ENCODE measurements around the gene PPIL4. TPM values are rescaled to one million over a fixed set of nuclear protein-coding genes. Genes with fewer than 3 reads are reported as not detected.
"Not testable (repeated sequence)": the region's sequence is repeated elsewhere in the genome, so short reads cannot be mapped to it uniquely, and the experiment has no call there.

Gene PPIL4
- total RNA-seq, 4 donors from 2014 or later: 22.1 to 30.2 (median 26.1) TPM

GRCh38 chr6:149497365-149497764 is 48.5 kb downstream of the PPIL4 start:
- intact Hi-C loops (cut with DNase I): no loop called here
- WGBS: 96% methylated on average over 2 of the region's 2 CpGs
- DNase-seq (ENCODE audit: extremely low spot score): no peak
- TF ChIP-seq POLR2A (IDR thresholded peaks at IDR 0.05; ENCODE audit: low read depth): no peak
- no peak for TF ChIP-seq POLR2AphosphoS5 (IDR thresholded peaks at IDR 0.05)
- TF ChIP-seq CTCF (IDR thresholded peaks at IDR 0.05): no peak
- TF ChIP-seq EP300 (IDR thresholded peaks at IDR 0.05): no peak
- no peaks in the 10 kb centered on the region for H3K27me3 ChIP-seq
- no peaks in the 10 kb centered on the region for H3K4me1 ChIP-seq
- H3K9me3 ChIP-seq: no peaks in the 10 kb centered on the region
- peaks cover 0 to 4% (median 1%) of the 10 kb centered on the region in 4 donors for H3K36me3 ChIP-seq
- H3K4me3 ChIP-seq: no peak overlapping the region
- H3K27ac ChIP-seq (replicated peaks in 1 of 4): no peak overlapping the region

- DNase-seq (ENCODE audit: extremely low spot score); H3K9me3 ChIP-seq; intact Hi-C loops (cut with DNase I); H3K4me3 ChIP-seq; H3K36me3 ChIP-seq; H3K4me1 ChIP-seq; H3K27me3 ChIP-seq; H3K27ac ChIP-seq (replicated peaks in 1 of 4): not testable (repeated sequence)
- WGBS: 78% methylated on average over 6 of the region's 6 CpGs
Measured at GRCh38 chr6:149496597-149496996, 49.2 kb downstream of the PPIL4 start.

DNA sequence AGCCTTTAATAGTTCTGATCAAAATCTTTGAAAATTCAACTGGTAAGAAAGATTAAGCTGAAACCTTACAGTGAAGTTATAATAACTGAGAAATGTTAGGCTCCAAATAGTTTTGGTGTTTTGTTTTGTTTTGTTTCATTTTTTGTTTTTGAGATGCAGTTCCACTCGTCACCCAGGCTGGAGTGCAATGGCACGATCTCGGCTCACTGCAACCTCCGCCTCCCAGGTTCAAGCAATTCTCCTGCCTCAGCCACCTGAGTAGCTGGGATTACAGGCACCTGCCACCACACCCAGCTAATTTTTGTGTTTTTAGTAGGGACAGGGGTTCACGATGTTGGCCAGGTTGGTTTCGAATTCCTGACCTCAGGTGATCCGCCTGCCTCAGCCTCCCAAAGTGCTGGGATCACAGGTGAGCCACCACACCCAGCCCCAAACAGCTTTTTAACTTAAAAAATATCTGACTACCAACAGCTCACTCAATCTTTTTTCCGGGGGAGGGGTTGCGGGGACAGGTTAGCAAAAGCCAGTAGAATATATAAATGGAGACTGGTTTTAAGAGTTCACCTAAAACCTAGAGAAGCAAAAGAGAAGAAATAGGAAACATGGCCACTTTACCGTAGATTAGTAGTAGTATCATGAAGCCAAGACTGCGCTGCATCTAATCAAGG is 50.4 kb downstream of the PPIL4 start:
- H3K9me3 ChIP-seq; H3K36me3 ChIP-seq; intact Hi-C loops (cut with DNase I); H3K27ac ChIP-seq (replicated peaks in 1 of 4); DNase-seq (ENCODE audit: extremely low spot score); H3K4me1 ChIP-seq; H3K4me3 ChIP-seq; H3K27me3 ChIP-seq: not testable (repeated sequence)
- 87% methylated on average over 10 of the region's 11 CpGs for WGBS

GRCh38 chr6:149494810-149495209 is 51.0 kb downstream of the PPIL4 start:
- H3K36me3 ChIP-seq; H3K9me3 ChIP-seq; H3K4me1 ChIP-seq; H3K27me3 ChIP-seq; H3K4me3 ChIP-seq; DNase-seq (ENCODE audit: extremely low spot score); intact Hi-C loops (cut with DNase I); H3K27ac ChIP-seq (replicated peaks in 1 of 4): not testable (repeated sequence)
- 92% methylated on average over 4 of the region's 4 CpGs for WGBS

DNA sequence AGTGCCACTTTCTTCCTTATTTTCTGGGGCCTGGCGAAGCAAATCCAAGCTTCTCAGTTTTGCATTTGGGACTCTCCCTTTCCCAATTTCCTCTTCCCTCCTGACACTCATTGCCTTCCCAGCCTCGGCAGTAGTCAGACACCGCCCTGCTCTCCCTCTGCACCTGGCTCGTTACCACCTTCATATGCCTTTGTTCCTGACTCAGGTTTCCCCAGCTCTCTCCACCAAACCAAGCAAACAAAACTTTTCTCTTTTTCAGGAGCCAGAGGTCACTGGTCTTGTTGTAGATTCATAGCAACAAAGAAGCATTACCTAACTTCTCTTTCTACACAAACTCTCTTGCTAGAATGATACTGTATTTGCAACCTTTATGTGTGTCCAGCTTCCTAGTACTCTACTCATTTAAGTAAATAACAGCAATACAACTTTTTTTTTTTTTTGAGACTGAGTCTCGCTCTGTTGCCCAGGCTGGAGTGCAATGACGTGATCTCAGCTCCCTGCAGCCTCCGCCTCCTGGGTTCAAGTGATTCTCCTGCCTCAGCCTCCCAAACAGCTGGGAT is 52.0 kb downstream of the PPIL4 start:
- H3K27me3 ChIP-seq: no peaks in the 10 kb centered on the region
- no peaks in the 10 kb centered on the region for H3K9me3 ChIP-seq
- intact Hi-C loops (cut with DNase I): no loop called here
- no peak overlapping the region for H3K27ac ChIP-seq (replicated peaks in 1 of 4)
- no peak overlapping the region for H3K4me3 ChIP-seq
- H3K4me1 ChIP-seq: no peaks in the 10 kb centered on the region
- TF ChIP-seq POLR2AphosphoS5 (IDR thresholded peaks at IDR 0.05): no peak
- no peak for TF ChIP-seq POLR2A (IDR thresholded peaks at IDR 0.05; ENCODE audit: low read depth)
- TF ChIP-seq EP300 (IDR thresholded peaks at IDR 0.05): no peak
- TF ChIP-seq CTCF (IDR thresholded peaks at IDR 0.05): no peak
- DNase-seq (ENCODE audit: extremely low spot score): no peak
- WGBS: 89% methylated on average over 7 of the region's 7 CpGs
- no peaks in the 10 kb centered on the region for H3K36me3 ChIP-seq

GRCh38 chr6:149492798-149493343 is 53.0 kb downstream of the PPIL4 start:
- no peak for TF ChIP-seq CTCF (IDR thresholded peaks at IDR 0.05)
- TF ChIP-seq POLR2A (IDR thresholded peaks at IDR 0.05; ENCODE audit: low read depth): no peak
- no peak for TF ChIP-seq EP300 (IDR thresholded peaks at IDR 0.05)
- no peak for TF ChIP-seq POLR2AphosphoS5 (IDR thresholded peaks at IDR 0.05)
- WGBS: 86% methylated on average over 4 of the region's 4 CpGs
- no peak overlapping the region for H3K4me3 ChIP-seq
- intact Hi-C loops (cut with DNase I): no loop called here
- no peaks in the 10 kb centered on the region for H3K9me3 ChIP-seq
- H3K36me3 ChIP-seq: no peaks in the 10 kb centered on the region
- DNase-seq (ENCODE audit: extremely low spot score): no peak
- H3K4me1 ChIP-seq: no peaks in the 10 kb centered on the region
- H3K27ac ChIP-seq (replicated peaks in 1 of 4): no peak overlapping the region
- no peaks in the 10 kb centered on the region for H3K27me3 ChIP-seq

Data from esophagus muscularis mucosa (tissue), 4 donors.